Endothelial cell of umbilical vein (primary cell): ENCODE measurements around the gene LORICRIN. TPM values are rescaled to one million over a fixed set of nuclear protein-coding genes. Genes with fewer than 3 reads are reported as not detected.

Experiments
- BruUV-seq: library from RNA; stranded (reverse); fragments of 400-500 nt; replicated peaks from 2 replicates; lab custom pipeline; 2021; lab: Mats Ljungman, UMichigan
- CTCF ChIA-PET: fragments of 300-600, 350-600 bp; sonication (Branson Sonifier 250); formaldehyde crosslinking; loops from one replicate; lab custom pipeline; 2021; ENCODE audit warnings: antibody characterized with exemption, inconsistent platforms; lab: Charles Lee
- POLR2A ChIA-PET: fragments of 300-600, 350-600 bp; sonication (Branson Sonifier 250); formaldehyde crosslinking; loops from one replicate; lab custom pipeline; 2021; ENCODE audit warnings: antibody characterized with exemption, inconsistent platforms; lab: Charles Lee
- DNase-seq: peaks from one replicate; pipeline ENCODE4 v3.0.0-alpha.2; 2011; ENCODE audit warnings: low read depth, low spot score
- FAIRE-seq: peaks from 2 replicates; lab custom pipeline; 2011; peaks lifted over from hg19 to GRCh38; lab: Jason Lieb, UNC
- H2AFZ ChIP-seq: 2 replicates; pipeline ENCODE4 v1.6.0; 2012; ENCODE audit warnings: low read depth, low read length, control low read depth, inconsistent platforms
- H3K27ac ChIP-seq: 2 replicates; pipeline ENCODE4 v1.5.1; 2011; ENCODE audit warnings: low read depth, mild to moderate bottlenecking, control low read depth, low read length, moderate library complexity; ENCODE audit not compliant: insufficient read depth
- H3K27me3 ChIP-seq, 2 experiments: 2 replicates each; pipeline versions ENCODE4 v1.6.0 to v1.6.1; 2011; ENCODE audit warnings: low read length in 2 of 2, mixed read lengths in 1 of 2; ENCODE audit not compliant: control insufficient read depth in 2 of 2, insufficient read depth in 2 of 2
- H3K36me3 ChIP-seq, 2 experiments: 2 replicates in 1 of 2; 3 replicates in 1 of 2; pipeline ENCODE4 v1.5.1; 2011; ENCODE audit warnings: low read length in 2 of 2, mild to moderate bottlenecking in 1 of 2, moderate library complexity in 1 of 2; ENCODE audit not compliant: control insufficient read depth in 2 of 2, insufficient read depth in 2 of 2; ENCODE audit errors: extremely low read depth in 1 of 2
- H3K4me1 ChIP-seq: 3 replicates; pipeline ENCODE4 v1.5.1; 2011; ENCODE audit warnings: mild to moderate bottlenecking, low read length; ENCODE audit not compliant: control insufficient read depth, insufficient read depth; ENCODE audit errors: extremely low read depth
- H3K4me2 ChIP-seq: 2 replicates; pipeline ENCODE4 v1.6.1; 2011; ENCODE audit warnings: low read length, control low read depth, mixed read lengths; ENCODE audit not compliant: insufficient read depth
- H3K4me3 ChIP-seq, 3 experiments: fragments of 200-600 bp in 1 of 3; sonication (generic), shearing (Covaris generic) in 1 of 3; replicated peaks in 1 of 3; 2 replicates each; pipeline ENCODE4 v1.5.1; 2011 to 2016; ENCODE audit warnings: control low read depth in 3 of 3, low read length in 3 of 3, mild to moderate bottlenecking in 2 of 3, inconsistent platforms in 1 of 3, low read depth in 1 of 3, moderate library complexity in 1 of 3; ENCODE audit not compliant: insufficient read depth in 1 of 3
- H3K79me2 ChIP-seq: 2 replicates; pipeline ENCODE4 v1.6.0; 2012; ENCODE audit warnings: low read length, inconsistent platforms; ENCODE audit not compliant: control insufficient read depth, insufficient read depth
- H3K9ac ChIP-seq: replicated peaks from 2 replicates; pipeline ENCODE3; 2011; ENCODE audit warnings: low read length, control low read depth; ENCODE audit not compliant: insufficient read depth; ENCODE audit errors: extremely low read depth
- H3K9me1 ChIP-seq: replicated peaks from 3 replicates; pipeline ENCODE4 v1.6.0; 2011; ENCODE audit warnings: mild to moderate bottlenecking, low read length; ENCODE audit not compliant: control insufficient read depth, insufficient read depth; ENCODE audit errors: extremely low read depth
- H3K9me3 ChIP-seq: replicated peaks from 2 replicates; pipeline ENCODE4 v1.5.1; 2012; ENCODE audit warnings: low read length, inconsistent platforms; ENCODE audit not compliant: control insufficient read depth, insufficient read depth
- H4K20me1 ChIP-seq: replicated peaks from 2 replicates; pipeline ENCODE3; 2011; ENCODE audit warnings: mild to moderate bottlenecking, low read length; ENCODE audit not compliant: control insufficient read depth, insufficient read depth; ENCODE audit errors: extremely low read depth
- CTCF ChIP-seq, 2 donors: IDR thresholded peaks; 1 replicate in 1 of 2; 2 replicates in 1 of 2; pipeline ENCODE4 v1.5.1; 2011; ENCODE audit warnings: low read length in 2 of 2, mild to moderate bottlenecking in 2 of 2, moderate library complexity in 2 of 2, control low read depth in 1 of 2, inconsistent platforms in 1 of 2, low read depth in 1 of 2; ENCODE audit not compliant: insufficient read depth in 1 of 2; ENCODE audit errors: extremely low read depth in 1 of 2
- FOS ChIP-seq: IDR thresholded peaks from 2 replicates; pipeline ENCODE4 v1.6.1; 2011; ENCODE audit warnings: mild to moderate bottlenecking, low read length, moderate library complexity, borderline replicate concordance; ENCODE audit not compliant: insufficient read depth
- JUN ChIP-seq: IDR thresholded peaks from 2 replicates; pipeline ENCODE4 v1.6.1; 2011; ENCODE audit warnings: borderline replicate concordance, low read depth; ENCODE audit not compliant: insufficient read length, insufficient read depth
- MAX ChIP-seq: IDR thresholded peaks from 2 replicates; pipeline ENCODE4 v1.6.1; 2011; ENCODE audit not compliant: insufficient read depth, insufficient read length
- dilution Hi-C: fragments of 300-500 bp; cut with MboI; formaldehyde crosslinking; loops from one replicate; pipeline ENCODE4 v1.15.0; 2019; ENCODE audit warnings: low sequenced_read_pairs; ENCODE audit not compliant: extremely low pct_ligation_motif_present
- intact Hi-C: fragments of 100-400 bp; cut with micrococcal nuclease; formaldehyde crosslinking; loops from one replicate; pipeline ENCODE4 v1.10.0; 2022
- polyA plus RNA-seq, 4 experiments: library from polyadenylated mRNA; depleted of rRNA in 3 of 4; stranded (reverse) in 3 of 4; unstranded in 1 of 4; fragments of >200 nt; gene quantifications; 2 replicates each; pipeline versions ENCODE4 v1.2.1 to v1.2.3, GENCODE V29; 2011 to 2012; ENCODE audit warnings: missing spikeins in 1 of 4
- total RNA-seq: library from RNA; stranded (reverse); gene quantifications from 2 replicates; pipeline ENCODE4 v1.2.3, GENCODE V29; 2021

LORICRIN gene
- total and polyA plus RNA-seq, 2 donors (not counting 3 experiments of a cell fraction or from before 2014, with no cell fraction given), result not detected

GRCh38 chr1:153277852-153278251, 18.4 kb downstream of the LORICRIN start:
- H3K4me1 ChIP-seq, result no peaks in the 10 kb centered on the region
- H3K36me3 ChIP-seq, result no peaks in the 10 kb centered on the region
- no peak overlapping the region for H3K4me2 ChIP-seq
- H3K9me3 ChIP-seq, result no peaks in the 10 kb centered on the region
- no peaks in the 10 kb centered on the region for H3K27me3 ChIP-seq
- H3K9me1 ChIP-seq, result no peaks in the 10 kb centered on the region
- no peak for DNase-seq
- TF ChIP-seq CTCF (IDR thresholded peaks at IDR 0.05; ENCODE audit: extremely low read depth in 1 of 2, insufficient read depth in 1 of 2, low read depth in 1 of 2, low read length in 2 of 2), result peak; percentile 31 to 43
- no peak for TF ChIP-seq JUN
- peak; percentile 5 for TF ChIP-seq MAX
- H3K27ac ChIP-seq, result no peak overlapping the region
- BruUV-seq, result no TSS peak
- dilution Hi-C loops (no loop called here), intact Hi-C loops (no loop called here)
- ChIA-PET POLR2A (no interaction called here), CTCF (no interaction called here)
- FAIRE-seq, result no peak
- H4K20me1 ChIP-seq, result no peaks in the 10 kb centered on the region
- no peaks in the 10 kb centered on the region for H3K79me2 ChIP-seq
- H2AFZ ChIP-seq, result no peak overlapping the region
- no peak overlapping the region for H3K9ac ChIP-seq
- H3K4me3 ChIP-seq, result no peak overlapping the region

GRCh38 chr1:153288634-153289275, 29.3 kb downstream of the LORICRIN start:
- Histone ChIP-seq H3K9ac (no peak overlapping the region), H3K4me3 (no peak overlapping the region), H3K27ac (no peak overlapping the region), H4K20me1 (no peaks in the 10 kb centered on the region), H3K9me3 (no peaks in the 10 kb centered on the region), H3K4me2 (no peak overlapping the region), H3K4me1 (no peaks in the 10 kb centered on the region), H3K27me3 (no peaks in the 10 kb centered on the region), H2AFZ (no peak overlapping the region), H3K79me2 (no peaks in the 10 kb centered on the region), H3K36me3 (no peaks in the 10 kb centered on the region), H3K9me1 (no peaks in the 10 kb centered on the region)
- no TSS peak for BruUV-seq
- ChIA-PET CTCF (interaction anchor here (0.6 to 1.6 kb wide), 4 partner anchors 8 to 21 kb away, joined by 3 to 6 read pairs (median 4); no protein-coding TSS in a partner anchor), POLR2A (no interaction called here)
- dilution Hi-C loops, result no loop called here
- TF ChIP-seq FOS (no peak), CTCF (IDR thresholded peaks at IDR 0.05; ENCODE audit: extremely low read depth in 1 of 2, insufficient read depth in 1 of 2, low read depth in 1 of 2, low read length in 2 of 2) (peak; percentile 40 to 64)
- intact Hi-C loops, result no loop called here
- DNase-seq (no peak), FAIRE-seq (no peak)
